AG04450 (cell line): ENCODE data around the gene KRTAP10-2. TPM values are rescaled to one million over a fixed set of nuclear protein-coding genes. Genes with fewer than 3 reads are reported as not detected.

Source experiments
- CTCF ChIA-PET: fragments of 300-600, 350-600 bp; formaldehyde crosslinking; extraction: SDS; loops from one replicate; lab custom pipeline; 2022; ENCODE audit warnings: antibody characterized with exemption, inconsistent platforms; lab: Charles Lee
- POLR2A ChIA-PET: fragments of 350-600 bp; formaldehyde crosslinking; extraction: SDS; loops from one replicate; lab custom pipeline; 2021; ENCODE audit warnings: antibody characterized with exemption, inconsistent platforms; lab: Yijun Ruan, JAX
- DNase-seq: peaks from one replicate; pipeline ENCODE4 v3.0.0-alpha.2; 2011; ENCODE audit warnings: low read depth, low spot score
- H3K27ac ChIP-seq: one replicate; pipeline ENCODE4 v1.5.1; 2012; ENCODE audit warnings: low read depth, low read length, control low read depth
- H3K27me3 ChIP-seq: one replicate; pipeline ENCODE4 v1.6.0; 2012; ENCODE audit warnings: low read length; ENCODE audit not compliant: control insufficient read depth, insufficient read depth
- H3K4me3 ChIP-seq: 2 replicates; pipeline ENCODE4 v1.5.1; 2011; ENCODE audit warnings: mild to moderate bottlenecking, low read depth, low read length, control low read depth
- H3K9me3 ChIP-seq: 2 replicates; pipeline ENCODE4 v1.5.1; 2012; ENCODE audit warnings: low read length; ENCODE audit not compliant: control insufficient read depth, insufficient read depth
- polyA plus RNA-seq: library from polyadenylated mRNA; depleted of rRNA; stranded (reverse); fragments of >200 nt; gene quantifications from 2 replicates; pipeline ENCODE4 v1.2.3, GENCODE V29; 2011
- TF ChIP-seq, protein P1 (sequence below): IDR thresholded peaks from 2 replicates; pipeline ENCODE4 v1.5.1; 2011; ENCODE audit warnings: low read depth, low read length, control low read depth, inconsistent platforms

Gene KRTAP10-2
- polyA plus RNA-seq, 1 experiment = not detected

GRCh38 chr21:44568261-44568660 lies 17.0 kb upstream of the KRTAP10-2 start:
- no peak for DNase-seq
- Histone ChIP-seq H3K4me3 (no peak overlapping the region), H3K27me3 (no peaks in the 10 kb centered on the region), H3K27ac (no peak overlapping the region), H3K9me3 (peaks cover 18% of the 10 kb centered on the region)
- POLR2A ChIA-PET = no interaction called here
- CTCF ChIA-PET = no interaction called here
- TF ChIP-seq, protein P1, sequence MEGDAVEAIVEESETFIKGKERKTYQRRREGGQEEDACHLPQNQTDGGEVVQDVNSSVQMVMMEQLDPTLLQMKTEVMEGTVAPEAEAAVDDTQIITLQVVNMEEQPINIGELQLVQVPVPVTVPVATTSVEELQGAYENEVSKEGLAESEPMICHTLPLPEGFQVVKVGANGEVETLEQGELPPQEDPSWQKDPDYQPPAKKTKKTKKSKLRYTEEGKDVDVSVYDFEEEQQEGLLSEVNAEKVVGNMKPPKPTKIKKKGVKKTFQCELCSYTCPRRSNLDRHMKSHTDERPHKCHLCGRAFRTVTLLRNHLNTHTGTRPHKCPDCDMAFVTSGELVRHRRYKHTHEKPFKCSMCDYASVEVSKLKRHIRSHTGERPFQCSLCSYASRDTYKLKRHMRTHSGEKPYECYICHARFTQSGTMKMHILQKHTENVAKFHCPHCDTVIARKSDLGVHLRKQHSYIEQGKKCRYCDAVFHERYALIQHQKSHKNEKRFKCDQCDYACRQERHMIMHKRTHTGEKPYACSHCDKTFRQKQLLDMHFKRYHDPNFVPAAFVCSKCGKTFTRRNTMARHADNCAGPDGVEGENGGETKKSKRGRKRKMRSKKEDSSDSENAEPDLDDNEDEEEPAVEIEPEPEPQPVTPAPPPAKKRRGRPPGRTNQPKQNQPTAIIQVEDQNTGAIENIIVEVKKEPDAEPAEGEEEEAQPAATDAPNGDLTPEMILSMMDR = no peak

- no peak for DNase-seq
- ChIA-PET CTCF (no interaction called here), POLR2A (no interaction called here)
- H3K4me3 ChIP-seq = no peak overlapping the region
- TF ChIP-seq, protein P1 = no peak
- H3K27me3 ChIP-seq = no peaks in the 10 kb centered on the region
- H3K27ac ChIP-seq = no peak overlapping the region
- peaks cover 18% of the 10 kb centered on the region for H3K9me3 ChIP-seq
Observed at GRCh38 chr21:44567481-44568171, 16.3 kb upstream of the KRTAP10-2 start.

DNA sequence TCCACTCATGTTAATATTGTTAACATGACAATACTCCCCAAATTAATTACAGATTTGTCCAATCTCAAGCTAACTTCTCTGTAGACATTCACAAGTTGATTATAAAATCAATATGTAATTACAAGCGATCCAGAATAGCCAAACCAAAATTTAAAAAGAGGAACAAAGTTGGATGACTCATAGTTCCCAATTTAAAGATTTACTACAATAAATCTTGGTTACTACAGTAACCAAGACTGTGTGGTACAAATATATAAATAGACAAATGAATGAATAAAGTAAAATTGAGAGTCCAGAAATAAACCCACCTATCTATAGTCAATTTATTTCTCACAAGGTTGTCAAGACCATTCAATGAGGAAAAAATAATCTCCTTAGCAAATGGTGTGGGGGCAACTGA lies 15.1 kb upstream of the KRTAP10-2 start:
- no peaks in the 10 kb centered on the region for H3K27me3 ChIP-seq
- peaks cover 12% of the 10 kb centered on the region for H3K9me3 ChIP-seq
- CTCF ChIA-PET = no interaction called here
- no peak overlapping the region for H3K27ac ChIP-seq
- TF ChIP-seq, protein P1 = no peak
- POLR2A ChIA-PET = no interaction called here
- no peak for DNase-seq
- H3K4me3 ChIP-seq = no peak overlapping the region

GRCh38 chr21:44564886-44565598 lies 13.7 kb upstream of the KRTAP10-2 start:
- ChIA-PET POLR2A (no interaction called here), CTCF (no interaction called here)
- Histone ChIP-seq H3K9me3 (peaks cover 12% of the 10 kb centered on the region; the same call in 1 of the 2 replicates), H3K27ac (no peak overlapping the region), H3K27me3 (no peaks in the 10 kb centered on the region), H3K4me3 (no peak overlapping the region)
- no peak for DNase-seq
- TF ChIP-seq, protein P1 = no peak

DNA sequence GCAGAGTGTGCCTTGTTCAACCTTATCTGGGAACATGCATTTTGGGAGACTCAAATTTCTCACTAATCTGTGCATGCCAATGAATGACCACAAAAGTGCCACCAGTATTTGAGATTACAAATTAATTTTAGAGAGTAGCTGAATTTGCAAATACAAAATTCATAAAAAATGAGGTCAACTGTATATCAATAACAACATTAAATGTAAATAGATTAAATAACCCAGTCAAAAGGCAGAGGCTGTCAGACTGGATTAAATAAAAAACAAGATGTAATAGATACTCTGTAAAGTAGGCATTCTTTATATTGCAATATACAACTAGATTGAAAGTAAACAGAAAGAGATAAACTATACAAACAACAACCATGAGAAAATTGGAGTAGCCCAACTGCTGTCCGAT lies 12.8 kb upstream of the KRTAP10-2 start:
- Histone ChIP-seq H3K4me3 (no peak overlapping the region), H3K9me3 (peaks cover 9% of the 10 kb centered on the region; the same call in 1 of the 2 replicates), H3K27me3 (no peaks in the 10 kb centered on the region), H3K27ac (no peak overlapping the region)
- TF ChIP-seq, protein P1 = no peak
- no peak for DNase-seq
- CTCF ChIA-PET = no interaction called here
- POLR2A ChIA-PET = no interaction called here
